Activated naive CD8-positive, alpha-beta T cell treated with anti-CD3 and anti-CD28 coated beads, Interleukin-2, amount 50 U/mL, for 16 hours (primary cell): ENCODE data around the gene UTP18.
"Not testable (repeated sequence)": the region's sequence is repeated elsewhere in the genome, so short reads cannot be mapped to it uniquely, and the experiment has no call there.

Experiments
- DNase-seq: peaks from one replicate; pipeline ENCODE4 v3.0.0-alpha.2; 2020; ENCODE audit warnings: low read depth, low spot score

The UTP18 gene

DNA sequence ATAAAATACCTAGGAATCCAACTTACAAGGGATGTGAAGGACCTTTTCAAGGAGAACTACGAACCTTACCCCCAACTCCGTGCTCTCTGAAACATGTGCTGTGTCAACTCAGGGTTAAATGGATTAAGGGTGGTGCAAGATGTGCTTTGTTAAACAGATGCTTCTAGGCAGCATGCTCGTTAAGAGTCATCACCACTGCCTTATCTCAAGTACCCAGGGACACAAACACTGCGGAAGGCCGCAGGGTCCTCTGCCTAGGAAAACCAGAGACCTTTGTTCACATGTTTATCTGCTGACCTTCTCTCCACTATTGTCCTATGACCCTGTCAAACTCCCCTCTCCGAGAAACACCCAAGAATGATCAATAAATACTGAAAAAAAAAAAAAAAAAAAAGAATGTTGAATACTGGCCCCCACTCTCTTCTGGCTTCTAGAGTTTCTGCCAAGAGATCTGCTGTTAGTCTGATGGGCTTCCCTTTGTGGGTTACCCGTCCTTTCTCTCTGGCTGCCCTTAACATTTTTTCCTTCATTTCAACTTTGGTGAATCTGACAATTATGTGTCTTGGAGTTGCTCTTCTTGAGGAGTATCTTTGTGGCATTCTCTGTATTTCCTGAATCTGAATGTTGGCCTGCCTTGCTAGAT lies 70.6 kb downstream of the UTP18 start:
- not testable (repeated sequence) for DNase-seq

DNA sequence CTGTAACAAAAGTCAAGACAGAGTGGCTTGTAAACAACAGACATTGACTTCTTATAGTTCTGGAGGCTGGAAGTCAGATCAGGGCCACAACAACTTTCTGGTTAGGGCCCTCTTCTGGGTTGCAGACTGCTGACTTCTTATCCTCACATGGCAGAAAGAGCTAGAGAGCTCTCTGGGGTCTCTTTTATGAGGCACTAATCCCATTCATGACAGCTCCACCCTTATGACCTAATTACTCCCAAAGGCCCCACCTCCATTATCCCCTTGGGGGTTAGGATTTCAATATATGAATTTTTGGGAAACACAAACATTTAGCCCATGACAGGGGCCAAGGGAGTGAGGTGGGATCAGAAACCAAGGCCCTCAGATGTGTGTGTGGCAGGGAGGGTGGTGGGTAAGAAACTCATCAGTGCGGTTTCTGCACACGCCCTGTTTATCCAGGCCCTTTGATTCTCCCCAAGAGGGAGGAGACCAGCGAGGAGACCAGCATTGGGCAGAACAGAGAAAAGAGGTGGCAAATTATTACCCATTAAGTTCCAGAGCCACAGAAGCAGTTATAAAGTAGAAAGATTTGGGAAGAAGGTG lies 74.8 kb downstream of the UTP18 start:
- DNase-seq: no peak

DNA sequence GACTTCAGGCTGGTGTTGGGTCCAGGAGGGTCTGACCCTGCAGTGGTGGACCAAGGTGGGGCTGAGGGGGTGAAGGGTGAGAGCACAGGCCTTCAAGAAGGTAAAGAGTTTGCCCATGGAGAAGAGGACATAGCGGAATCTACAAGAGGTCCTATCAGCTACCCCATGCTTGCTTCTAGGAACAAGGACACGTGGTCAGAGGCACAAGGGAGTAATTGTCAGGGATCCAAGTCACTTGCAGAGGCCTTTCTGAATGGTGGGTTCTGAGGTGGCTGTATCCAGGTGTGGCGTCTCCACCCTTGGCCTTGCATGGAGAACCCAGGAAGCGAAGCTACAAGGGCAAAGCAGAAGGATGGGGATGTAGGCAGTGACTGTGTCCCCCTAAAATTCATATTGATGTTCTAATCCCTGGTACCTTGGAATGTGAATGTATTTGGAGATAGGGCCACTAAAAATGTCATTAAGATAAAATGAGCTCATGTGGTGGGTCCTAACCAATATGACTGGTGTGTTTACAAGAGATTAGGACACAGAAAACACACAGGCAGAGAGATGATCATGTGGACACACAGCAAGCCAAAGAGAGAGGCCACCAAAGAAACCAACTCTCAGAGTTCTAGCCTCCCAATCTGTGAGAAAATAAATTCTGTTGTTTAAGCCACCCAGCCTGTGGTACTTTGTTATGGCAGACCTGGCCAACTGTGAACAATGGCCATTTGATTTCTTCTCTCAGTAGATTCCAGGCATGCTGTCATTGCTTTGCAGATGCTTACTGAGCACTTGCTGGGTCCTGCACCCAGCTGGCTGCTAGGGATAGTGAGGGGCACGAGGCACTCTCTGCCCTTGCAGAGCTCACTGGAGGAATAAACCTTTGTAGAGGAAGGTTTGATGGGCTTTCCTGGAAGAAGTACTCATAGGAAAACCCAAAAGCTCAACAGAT lies 75.8 kb downstream of the UTP18 start:
- no peak for DNase-seq

DNA sequence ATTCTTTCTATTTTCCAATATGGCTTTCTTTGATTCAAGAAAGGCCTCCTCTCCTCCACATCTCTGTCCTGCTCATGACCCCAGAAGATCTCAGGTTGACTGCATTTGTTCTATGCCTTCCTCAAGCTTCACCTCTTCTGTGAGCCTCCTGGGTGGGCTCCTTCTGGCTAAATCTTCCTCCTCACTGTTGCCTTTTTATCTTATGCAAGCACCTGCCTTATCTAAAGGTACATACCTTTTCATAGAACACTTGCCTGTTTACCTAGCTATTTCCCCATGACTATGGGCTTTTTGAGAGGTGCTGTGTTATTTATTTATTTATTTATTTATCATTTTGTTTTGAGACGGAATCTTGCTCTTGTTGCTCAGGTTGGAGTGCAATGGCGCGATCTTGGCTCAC lies 81.1 kb downstream of the UTP18 start:
- no peak for DNase-seq

DNA sequence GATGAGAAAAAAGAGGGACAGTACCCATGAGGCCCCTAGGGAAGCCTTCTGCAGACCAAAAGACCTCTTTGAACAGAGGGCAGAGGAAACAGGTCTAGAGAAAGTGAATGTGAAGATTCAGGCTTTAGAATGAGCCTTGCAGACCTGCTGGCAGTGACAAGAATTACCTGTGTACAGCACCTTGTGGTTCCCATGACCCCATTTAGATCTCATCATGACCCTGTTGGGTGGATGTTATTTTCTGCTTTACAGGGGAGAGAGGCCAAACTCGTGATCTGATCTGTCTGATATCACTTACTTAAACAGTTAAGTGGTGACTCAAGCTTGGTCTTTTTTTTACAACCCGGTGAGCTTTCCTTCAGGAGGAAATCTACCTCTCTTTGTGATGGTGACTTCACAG lies 81.9 kb downstream of the UTP18 start:
- no peak for DNase-seq

DNA sequence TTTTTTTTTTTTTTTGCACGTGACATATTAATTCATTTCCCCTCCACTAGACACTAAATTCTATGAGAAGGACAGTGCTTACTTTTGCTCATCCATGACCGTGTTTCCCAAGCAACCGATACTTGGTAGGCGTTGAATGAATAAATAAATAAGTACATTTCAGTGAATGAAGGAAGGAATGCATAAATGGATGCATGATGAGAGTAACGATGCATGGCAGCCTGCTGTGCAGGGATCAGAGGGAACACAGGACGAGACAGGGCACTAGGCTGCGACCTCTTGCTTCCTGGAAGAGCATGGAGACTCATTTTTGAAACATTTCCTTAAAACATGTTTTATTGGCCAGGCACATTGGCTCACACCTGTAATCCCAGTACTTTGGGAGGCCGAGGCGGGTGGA lies 84.2 kb downstream of the UTP18 start:
- no peak for DNase-seq

DNA sequence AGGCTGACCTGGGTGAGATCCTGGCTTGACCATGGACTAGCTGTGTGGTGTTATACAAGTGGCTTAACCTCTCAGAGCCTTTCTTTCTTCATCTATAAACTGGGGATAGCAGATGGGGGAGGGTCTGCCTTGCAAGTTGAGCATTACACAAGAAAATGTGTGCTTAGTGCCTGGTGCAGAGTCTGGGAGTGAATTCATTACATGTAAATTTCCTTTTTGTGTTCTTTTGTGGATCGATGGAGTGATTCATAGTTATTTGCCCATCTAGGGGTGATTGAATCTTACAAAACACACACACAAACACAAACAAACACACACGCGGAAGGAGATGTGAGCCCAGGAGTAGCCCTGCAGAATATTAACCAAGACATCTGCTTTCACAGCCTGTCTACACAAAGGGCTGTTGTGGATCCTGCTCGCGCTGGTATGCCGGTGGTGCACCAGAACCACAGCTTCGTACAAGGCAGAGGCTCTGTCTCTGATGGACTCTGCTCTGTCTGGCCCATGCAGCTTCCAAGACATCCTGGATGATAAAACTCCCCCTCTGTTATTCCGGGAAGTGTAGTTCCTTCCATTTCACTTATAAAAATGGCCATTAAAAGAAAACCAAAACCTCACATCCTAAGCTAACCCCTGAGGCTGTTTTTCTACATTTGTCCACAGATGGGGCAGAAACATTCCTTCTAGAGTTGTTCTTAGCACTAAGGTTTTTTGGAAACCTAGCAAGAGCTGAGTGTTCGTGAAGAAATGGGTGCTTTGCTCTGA lies 86.1 kb downstream of the UTP18 start:
- DNase-seq: no peak
